Left lung (tissue), 10 donors: ENCODE measurements around the gene CA12. TPM values are rescaled to one million over a fixed set of nuclear protein-coding genes. Genes with fewer than 3 reads are reported as not detected.

Experiments used
- ATAC-seq: fragments of 200-7000 bp; cut with Tn5 transposase; one replicate; pipeline ENCODE4 v1.9.1; 2020; ENCODE audit warnings: moderate library complexity
- DNase-seq, 4 donors: peaks; one replicate each; pipeline ENCODE4 v3.0.0-alpha.2; 2013 to 2020
- H3K27ac ChIP-seq, 2 donors: fragments of 200-600 bp; sonication (generic) in 1 of 2; one replicate each; pipeline versions ENCODE4 v1.5.0 to v1.8.0; 2020 to 2021
- H3K27me3 ChIP-seq, 2 donors: fragments of 200-600 bp; sonication (generic) in 1 of 2; one replicate each; pipeline versions ENCODE4 v1.5.0 to v1.8.0; 2020 to 2021
- H3K36me3 ChIP-seq, 2 donors: fragments of 200-600 bp; sonication (generic) in 1 of 2; one replicate each; pipeline versions ENCODE4 v1.5.0 to v1.8.0; 2020 to 2021
- H3K4me1 ChIP-seq, 2 donors: fragments of 200-600 bp; one replicate each; pipeline ENCODE4 v1.8.0; 2021
- H3K4me3 ChIP-seq, 2 donors: fragments of 200-600 bp; sonication (generic) in 1 of 2; one replicate each; pipeline versions ENCODE4 v1.5.0 to v1.8.0; 2020 to 2021; ENCODE audit warnings: mild to moderate bottlenecking in 1 of 2
- H3K9me3 ChIP-seq, 2 donors: fragments of 200-600 bp; sonication (generic) in 1 of 2; one replicate each; pipeline versions ENCODE4 v1.5.0 to v1.8.0; 2020 to 2021
- CTCF ChIP-seq, 2 donors: fragments of 200-600 bp; sonication (generic) in 1 of 2; IDR thresholded peaks; one replicate each; pipeline versions ENCODE4 v1.5.0 to v1.8.0; 2021; ENCODE audit warnings: antibody characterized with exemption in 2 of 2
- intact Hi-C, 2 donors: fragments of 100-400 bp; cut with DNase I; formaldehyde crosslinking; loops; one replicate each; pipeline versions ENCODE4 v1.11.2 to v1.14.2; 2022
- polyA plus RNA-seq, 6 donors: library from polyadenylated mRNA; unstranded; fragments of 120-200 nt; gene quantifications; one replicate each; pipeline ENCODE4 v1.2.1, GENCODE V29; 2013; ENCODE audit not compliant: insufficient read length in 6 of 6
- total RNA-seq, 2 donors: library from RNA; stranded (reverse); fragmentation: NEBNext Ultra II Directional; extraction: Animal tissue kit (Norgen Biotek cat#: 25700); gene quantifications; one replicate each; pipeline ENCODE4 v1.2.1, GENCODE V29; 2021
- donor health status: DM: no; HTN: yes; CAD: no.
- donor health status: DM: no; HTN: no; CAD: no.

CA12 gene
- total and polyA plus RNA-seq, 8 donors: 1.6 to 20.5 (median 5.6) TPM

- Histone ChIP-seq H3K36me3 (peaks cover 4 to 31% of the 10 kb centered on the region in 2 donors), H3K27ac (no peak overlapping the region), H3K9me3 (no peaks in the 10 kb centered on the region), H3K4me1 (no peaks in the 10 kb centered on the region), H3K27me3 (no peaks in the 10 kb centered on the region), H3K4me3 (no peak overlapping the region)
- intact Hi-C loops: no loop called here
- no peak for DNase-seq
- ATAC-seq: no peak
- TF ChIP-seq CTCF (IDR thresholded peaks at IDR 0.05): no peak
Measured at GRCh38 chr15:63308947-63309346, 72.7 kb downstream of the CA12 start.

GRCh38 chr15:63308491-63308890 lies 73.2 kb downstream of the CA12 start:
- intact Hi-C loops: no loop called here
- Histone ChIP-seq H3K9me3 (no peaks in the 10 kb centered on the region), H3K27me3 (no peaks in the 10 kb centered on the region), H3K4me1 (no peaks in the 10 kb centered on the region), H3K36me3 (peaks cover 4 to 33% of the 10 kb centered on the region in 2 donors), H3K27ac (no peak overlapping the region), H3K4me3 (no peak overlapping the region)
- DNase-seq (no peak), ATAC-seq (no peak)
- no peak for TF ChIP-seq CTCF (IDR thresholded peaks at IDR 0.05)

- Histone ChIP-seq H3K9me3 (no peaks in the 10 kb centered on the region), H3K27me3 (no peaks in the 10 kb centered on the region), H3K4me3 (no peak overlapping the region), H3K4me1 (no peaks in the 10 kb centered on the region), H3K27ac (no peak overlapping the region), H3K36me3 (peaks cover 4 to 51% of the 10 kb centered on the region in 2 donors)
- no peak for ATAC-seq
- no peak for TF ChIP-seq CTCF (IDR thresholded peaks at IDR 0.05)
- intact Hi-C loops: no loop called here
- no peak for DNase-seq
Measured at GRCh38 chr15:63306492-63307073, 75.1 kb downstream of the CA12 start.

GRCh38 chr15:63305260-63305659 lies 76.4 kb downstream of the CA12 start:
- TF ChIP-seq CTCF (IDR thresholded peaks at IDR 0.05): no peak
- Histone ChIP-seq H3K4me1 (no peaks in the 10 kb centered on the region), H3K4me3 (no peak overlapping the region), H3K27ac (no peak overlapping the region), H3K9me3 (no peaks in the 10 kb centered on the region), H3K27me3 (no peaks in the 10 kb centered on the region), H3K36me3 (peaks cover 4 to 54% of the 10 kb centered on the region in 2 donors)
- intact Hi-C loops: no loop called here
- ATAC-seq: no peak
- no peak for DNase-seq

GRCh38 chr15:63301088-63301487 lies 80.6 kb downstream of the CA12 start:
- H3K36me3 ChIP-seq: peaks cover 3 to 64% of the 10 kb centered on the region in 2 donors
- peaks cover 0 to 5% of the 10 kb centered on the region in 2 donors for H3K4me1 ChIP-seq
- H3K27me3 ChIP-seq: no peaks in the 10 kb centered on the region
- intact Hi-C loops: no loop called here
- no peak for TF ChIP-seq CTCF (IDR thresholded peaks at IDR 0.05)
- DNase-seq: no peak
- no peak overlapping the region for H3K27ac ChIP-seq
- no peak for ATAC-seq
- H3K9me3 ChIP-seq: no peaks in the 10 kb centered on the region
- H3K4me3 ChIP-seq: no peak overlapping the region
